HS-5 (cell line): ENCODE data around the gene ARF5.

Source experiments
- DNase-seq: peaks from one replicate; pipeline ENCODE4 v3.0.0-alpha.2; 2012; ENCODE audit warnings: low read depth

The ARF5 gene

DNA sequence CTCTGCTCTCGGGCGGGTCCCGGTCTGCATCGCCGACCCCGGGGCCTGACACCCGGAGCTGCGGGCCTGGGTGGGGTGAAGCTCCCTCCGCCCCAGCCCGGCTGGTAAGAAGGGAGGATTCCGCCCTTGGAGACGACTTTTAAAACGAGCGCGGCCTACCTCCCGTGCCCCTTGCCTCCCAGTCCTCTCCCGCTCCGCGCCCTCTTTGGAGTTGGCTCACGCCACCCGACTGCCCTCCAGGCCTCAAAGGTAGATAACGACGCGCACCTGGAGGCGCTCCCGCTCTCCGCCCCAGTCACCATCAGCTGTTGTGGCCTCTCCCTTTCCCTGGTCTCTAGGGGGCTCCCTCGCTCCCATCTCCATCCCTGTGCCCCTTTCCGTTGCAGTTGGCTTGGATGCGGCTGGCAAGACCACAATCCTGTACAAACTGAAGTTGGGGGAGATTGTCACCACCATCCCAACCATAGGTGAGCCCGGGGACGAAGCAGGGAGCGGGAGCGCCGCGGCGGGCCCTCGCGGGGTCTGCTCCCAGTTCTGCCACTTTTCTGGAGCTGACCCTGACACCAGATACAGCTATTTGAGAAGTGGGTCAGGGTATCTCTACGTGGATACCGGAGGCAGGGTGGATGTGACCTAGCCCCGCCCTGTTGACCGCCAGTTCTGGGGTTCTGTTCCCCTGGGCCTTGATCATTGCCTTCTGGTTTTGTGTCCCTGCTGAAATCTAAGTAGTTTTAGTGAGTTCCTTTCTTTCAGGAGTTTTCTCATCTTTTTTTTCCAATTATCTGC is 679 bp downstream of the ARF5 start:
- no peak for DNase-seq

DNA sequence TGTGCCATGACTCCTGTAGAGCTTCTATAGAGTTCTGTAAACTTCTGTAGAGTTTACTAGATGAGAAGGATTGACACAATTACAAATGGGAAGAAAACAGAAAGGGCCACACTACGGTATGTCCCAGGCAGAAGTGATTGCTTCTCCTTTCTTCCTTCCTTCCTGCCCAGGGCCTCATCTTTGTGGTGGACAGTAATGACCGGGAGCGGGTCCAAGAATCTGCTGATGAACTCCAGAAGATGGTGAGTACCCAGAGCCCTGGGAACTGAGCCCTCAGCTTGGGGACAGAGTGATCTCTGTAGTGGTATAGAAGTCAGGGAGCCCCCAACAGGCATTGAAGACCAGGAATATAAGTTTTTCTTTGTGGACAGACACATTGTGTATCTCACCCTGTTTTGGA is 1.7 kb downstream of the ARF5 start:
- DNase-seq = no peak

- no peak for DNase-seq
Observed at GRCh38 chr7:127591189-127591588, 3.0 kb downstream of the ARF5 start.

- DNase-seq = no peak
Observed at GRCh38 chr7:127591591-127591990, 3.4 kb downstream of the ARF5 start.

GRCh38 chr7:127592550-127592949 is 4.3 kb downstream of the ARF5 start:
- no peak for DNase-seq

DNA sequence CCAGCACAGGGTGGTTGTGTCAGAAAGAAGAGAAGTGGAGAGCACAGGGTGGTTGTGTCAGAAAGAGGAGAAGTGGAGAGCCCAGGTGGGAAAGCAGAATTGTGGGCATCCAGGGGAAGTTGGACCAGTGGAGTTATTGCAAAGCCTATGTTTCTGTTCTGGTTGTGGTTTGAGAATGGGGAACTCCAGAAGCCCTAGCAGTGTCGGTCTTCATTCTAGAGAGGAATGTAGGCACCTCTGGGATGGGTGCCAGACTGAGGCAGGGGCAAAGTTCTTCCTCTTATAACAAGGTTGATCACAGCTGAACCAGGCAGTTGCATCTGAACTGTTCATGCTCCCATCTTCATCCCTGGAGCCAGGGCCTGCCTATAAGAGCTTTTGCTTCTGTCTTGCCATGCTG is 6.3 kb downstream of the ARF5 start:
- DNase-seq = no peak

GRCh38 chr7:127595737-127596136 is 7.5 kb downstream of the ARF5 start:
- DNase-seq = no peak

DNA sequence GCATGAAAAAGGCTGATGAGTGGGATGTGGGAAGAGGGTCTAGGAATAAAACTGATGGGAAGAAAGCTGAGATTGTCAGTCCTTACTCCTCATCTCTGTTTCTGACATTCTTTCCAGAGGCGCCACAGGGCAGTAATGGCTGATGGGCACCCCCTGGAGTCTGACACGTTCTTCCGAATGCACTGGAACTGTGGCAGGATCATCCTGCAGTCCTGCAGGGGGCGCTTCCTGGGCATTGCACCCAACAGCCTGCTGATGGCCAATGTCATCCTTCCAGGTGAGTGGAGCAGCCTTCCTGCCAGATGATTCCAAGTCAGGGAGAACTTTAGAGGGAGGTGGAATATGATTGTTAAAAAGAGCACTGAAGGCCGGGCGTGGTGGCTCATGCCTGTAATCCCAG is 10.1 kb downstream of the ARF5 start:
- no peak for DNase-seq

GRCh38 chr7:127600885-127601284 is 12.7 kb downstream of the ARF5 start:
- DNase-seq = no peak

GRCh38 chr7:127608446-127608845 is 20.2 kb downstream of the ARF5 start:
- no peak for DNase-seq

DNA sequence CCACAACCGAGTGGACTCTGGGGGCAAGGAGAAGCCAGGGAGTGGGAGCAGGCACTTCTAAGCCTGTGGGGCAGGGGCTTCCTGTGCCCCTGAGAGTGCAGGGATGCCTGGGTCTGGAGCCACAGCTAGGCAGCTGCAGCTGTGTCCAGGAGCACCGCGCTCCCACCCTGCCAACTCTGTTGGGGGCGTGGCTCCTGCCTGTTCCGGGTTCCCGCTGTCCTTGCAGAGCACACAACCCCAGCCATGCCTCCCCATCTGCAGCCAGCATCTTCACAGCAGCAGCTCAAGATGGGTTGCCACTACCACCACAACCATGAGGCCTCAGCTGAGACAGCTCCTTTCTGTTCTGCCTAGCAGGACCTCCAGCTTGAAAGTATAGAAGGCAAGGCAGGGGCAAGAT is 21.1 kb downstream of the ARF5 start:
- no peak for DNase-seq

GRCh38 chr7:127612263-127612662 is 24.1 kb downstream of the ARF5 start:
- DNase-seq = no peak

- DNase-seq = no peak
Observed at GRCh38 chr7:127616724-127617123, 28.5 kb downstream of the ARF5 start.

DNA sequence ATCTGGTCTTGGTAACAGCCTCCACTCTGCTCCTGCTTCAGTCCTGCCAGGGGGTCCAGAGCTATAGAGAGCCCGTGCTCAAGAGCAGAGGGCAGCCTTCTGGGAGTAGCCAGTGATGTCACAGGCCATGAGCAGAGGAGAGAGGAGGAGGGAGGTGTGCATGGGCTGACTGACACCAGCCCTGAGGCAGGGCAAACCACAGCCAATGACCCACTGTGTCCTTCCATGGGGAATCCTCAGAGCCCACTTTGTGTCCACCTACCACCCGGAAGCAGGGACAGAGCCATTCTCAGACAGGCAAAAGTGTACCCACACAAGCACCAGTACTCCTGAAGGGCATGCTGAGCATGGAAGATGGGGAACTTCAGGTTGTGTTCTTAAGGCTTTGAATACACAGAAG is 29.8 kb downstream of the ARF5 start, which contains the start of gene PAX4:
PAX4 (minus strand) TSS at position 101 of the 400 bp plus-strand sequence. CDS start 2,214 bp downstream, outside the sequence.
- DNase-seq = no peak

DNA sequence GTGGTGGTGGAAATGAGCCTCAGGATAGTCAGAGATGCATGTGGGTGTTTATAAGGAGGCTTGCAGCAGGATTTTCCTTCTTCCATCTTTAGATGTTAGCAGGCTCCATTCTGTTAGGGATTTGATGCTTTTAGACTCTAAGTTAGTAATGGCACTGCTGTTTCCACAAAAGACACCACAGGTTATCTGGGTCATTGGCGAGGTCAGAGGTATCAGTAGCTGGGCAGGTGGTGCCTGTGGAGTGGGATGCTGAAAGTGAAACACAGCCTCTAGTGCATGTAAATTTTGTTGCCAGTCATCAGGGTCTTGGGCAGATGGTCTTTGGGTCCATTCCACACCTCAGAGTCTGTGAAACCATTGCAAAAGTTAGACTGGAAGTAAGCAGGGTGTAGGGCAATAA is 30.6 kb downstream of the ARF5 start:
- no peak for DNase-seq

DNA sequence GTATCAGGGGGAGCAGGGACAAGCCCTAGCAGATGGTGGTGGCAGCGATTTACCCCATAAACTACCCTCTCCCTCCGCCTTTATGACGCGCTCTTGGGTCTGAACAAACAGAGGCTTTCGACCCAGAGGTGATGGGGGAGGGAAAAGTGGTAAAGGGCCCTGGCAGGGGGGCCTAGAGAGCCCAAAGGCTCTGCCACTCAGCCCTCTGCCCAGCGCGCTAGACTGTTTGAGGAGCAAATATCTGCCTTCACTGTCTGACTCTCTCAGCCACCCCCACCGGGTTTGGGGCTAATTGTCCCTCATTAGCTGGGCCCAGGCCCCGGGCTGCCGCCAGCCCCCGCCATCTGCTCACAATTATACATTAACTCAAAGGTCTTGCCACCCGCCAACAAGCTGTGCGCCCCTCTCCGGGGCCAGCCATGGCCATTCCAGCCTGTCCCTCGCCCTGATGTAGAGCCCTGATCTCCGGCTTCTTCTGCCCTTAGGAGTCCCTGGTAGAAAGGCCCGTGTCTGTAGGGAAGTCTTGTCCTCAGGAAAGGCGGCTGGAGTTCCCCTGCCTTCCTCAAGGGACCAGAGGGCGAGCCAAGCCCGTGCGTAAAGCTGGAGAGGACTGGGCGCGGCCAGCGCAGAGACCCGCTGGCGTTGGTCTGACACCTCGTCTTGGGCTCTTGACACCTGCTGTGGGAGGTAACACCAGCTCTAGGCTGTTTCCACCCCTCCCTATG is 31.6 kb downstream of the ARF5 start:
- no peak for DNase-seq

DNA sequence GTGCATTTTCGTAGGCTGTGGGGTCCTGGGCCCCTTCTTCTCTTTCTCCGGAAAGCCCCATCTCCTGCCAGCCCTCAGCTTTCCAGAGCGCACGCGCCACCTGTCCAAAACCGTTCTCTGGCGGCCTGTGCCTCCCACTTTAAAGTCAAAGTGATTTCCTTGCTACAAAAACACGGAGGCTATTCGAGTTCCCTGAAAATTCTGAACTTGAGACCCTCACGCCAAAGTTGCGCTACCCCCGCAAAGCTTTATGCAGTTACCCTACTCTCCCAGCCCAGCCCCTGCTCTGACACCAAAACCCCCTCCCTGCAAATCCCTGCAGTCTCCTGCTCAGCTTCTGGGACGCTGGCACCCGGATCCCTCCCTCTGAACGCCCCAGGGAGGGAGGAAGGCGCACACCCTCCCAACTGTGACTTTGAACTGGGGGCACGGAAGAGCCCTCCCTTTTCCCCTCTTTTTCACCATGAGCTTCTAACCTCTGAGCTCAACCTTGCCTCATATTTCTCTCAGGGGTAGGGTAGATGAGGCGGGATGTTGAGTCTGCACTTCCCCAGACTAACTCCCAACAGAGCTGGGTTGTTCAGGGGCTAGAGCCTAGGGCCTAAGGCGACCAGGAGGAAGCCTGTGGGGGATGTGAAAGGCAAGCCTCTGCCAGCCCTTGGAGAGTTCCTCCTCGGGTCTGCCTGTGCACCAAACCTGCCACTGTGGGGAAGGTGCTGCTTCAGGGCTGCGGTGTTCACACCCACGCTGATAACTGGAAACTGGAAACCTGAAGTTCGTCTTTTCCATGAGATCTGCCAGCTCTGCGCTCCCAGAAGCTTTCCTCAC is 32.4 kb downstream of the ARF5 start:
- no peak for DNase-seq

DNA sequence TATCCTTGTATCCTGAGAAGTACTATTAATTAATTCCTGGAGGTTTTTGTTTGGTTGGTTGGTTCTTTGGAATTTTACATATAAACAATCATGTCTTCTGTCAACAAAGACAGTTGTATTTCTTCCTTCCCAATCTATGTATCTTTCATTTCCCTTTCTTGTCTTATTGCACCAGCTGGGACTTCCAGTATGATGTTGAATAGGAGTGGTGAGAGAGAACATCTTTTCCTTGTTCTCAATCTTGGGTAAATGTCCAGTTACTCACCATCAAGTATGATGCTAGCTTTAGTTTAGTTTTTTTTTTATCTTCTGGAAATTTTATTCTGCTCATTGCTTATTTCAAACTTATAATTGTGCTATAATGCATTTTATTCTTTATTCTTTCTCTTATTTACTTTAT is 37.1 kb downstream of the ARF5 start:
- DNase-seq = no peak

DNA sequence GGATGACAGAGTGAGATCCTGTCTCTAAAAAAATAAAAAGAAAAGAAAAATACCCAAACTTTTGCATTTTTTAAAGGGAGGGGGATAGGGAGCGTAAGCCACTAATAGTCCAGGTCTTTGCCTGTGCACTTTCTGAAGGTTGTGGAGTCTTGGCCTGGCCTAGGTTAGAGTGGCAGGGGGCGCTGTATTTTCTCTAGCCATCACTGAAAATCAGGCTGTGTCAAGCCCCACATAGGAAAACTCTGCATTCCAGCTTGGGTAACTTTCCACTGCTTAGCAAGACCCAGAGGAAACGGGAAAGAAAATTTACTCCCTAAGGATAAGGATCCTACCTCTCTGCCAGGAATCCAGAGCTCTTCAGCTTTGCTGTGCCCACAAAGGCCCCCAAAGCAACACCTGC is 40.2 kb downstream of the ARF5 start:
- DNase-seq = no peak

DNA sequence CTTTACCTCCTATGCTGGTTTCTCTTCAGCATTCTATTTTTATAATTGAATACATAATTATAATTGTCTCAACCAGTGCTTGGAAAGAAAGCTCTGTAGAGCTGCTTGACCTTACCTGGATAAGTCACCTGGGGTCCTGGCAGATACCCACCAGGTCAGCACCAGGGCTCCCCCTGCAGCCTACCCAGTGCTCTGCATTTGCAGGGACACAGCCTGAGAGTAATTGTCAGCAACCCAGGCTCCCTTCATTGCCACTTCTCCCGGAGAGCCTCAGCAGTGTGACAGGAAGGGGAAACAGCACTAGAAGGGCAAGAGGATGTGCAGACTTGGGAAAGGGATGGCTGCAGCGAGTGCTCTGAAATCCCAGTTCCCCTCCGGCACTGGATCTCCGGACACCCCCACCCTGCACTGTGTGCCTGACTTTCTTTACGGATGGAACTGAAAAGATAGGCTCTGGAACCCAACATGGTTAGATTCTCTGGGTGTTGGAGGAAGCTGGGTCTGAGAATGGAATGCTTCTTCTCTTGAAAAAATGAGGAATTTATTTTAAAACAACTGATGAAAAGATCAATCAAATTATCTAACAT is 41.1 kb downstream of the ARF5 start:
- DNase-seq = no peak

- no peak for DNase-seq
Observed at GRCh38 chr7:127632276-127632910, 44.2 kb downstream of the ARF5 start.
